ENCODE data around the gene NIBAN1. TPM values are rescaled to one million over a fixed set of nuclear protein-coding genes. Genes with fewer than 3 reads are reported as not detected.

Gene NIBAN1
- total and polyA plus RNA-seq, 2 of the 8 experiments (the other 6 are each of a cell fraction or from before 2014, with no cell fraction given) = 5.7 to 15.2 TPM

DNA sequence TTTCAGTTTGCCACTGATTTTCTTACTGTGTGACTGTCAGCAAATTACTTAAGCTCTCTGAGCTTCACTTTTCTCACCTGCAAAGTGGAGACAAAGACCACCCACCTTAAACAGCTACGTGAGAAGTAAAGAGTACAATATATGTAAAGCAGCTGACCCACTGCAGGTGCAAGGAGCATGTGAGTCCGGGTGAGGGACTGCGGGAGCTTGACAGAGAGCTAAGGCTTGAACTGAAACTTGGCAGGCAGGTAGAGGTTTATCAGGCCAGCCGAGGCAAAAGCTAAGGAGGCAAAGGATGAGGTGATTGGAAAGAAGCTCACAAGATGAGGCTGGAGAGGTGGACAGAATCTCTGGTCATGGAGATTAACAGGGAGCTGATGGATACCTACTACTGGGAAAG is 36.6 kb downstream of the NIBAN1 start:
- 69% methylated on average over 4 of the region's 4 CpGs; no CpG with 5 or more reads in 1 of the 2 experiments for WGBS, 2 experiments (ENCODE audit: extremely low coverage in 1 of 2, insufficient coverage in 1 of 2, insufficient read length in 1 of 2, insufficient replicate concordance in 2 of 2, low coverage in 1 of 2, low lambda C conversion rate in 2 of 2, missing lambda C conversion rate in 1 of 2)
- POLR2A ChIA-PET (ENCODE audit: partially characterized antibody) = interaction anchor here (0.7 kb wide), 1 partner anchor 108 kb away, joined by 3 read pairs; no protein-coding TSS in a partner anchor
- no peak for DNase-seq (ENCODE audit: low read depth in 1 of 2, low spot score in 2 of 2)

More for the DNA sequence above, 36.6 kb downstream of the NIBAN1 start:
- Histone ChIP-seq H2BK5ac (ENCODE audit: low read depth, low read length) (no peak overlapping the region), H3K23ac (ENCODE audit: insufficient read length) (no peak overlapping the region), H3K4me1 (replicated peaks in 1 of 4; ENCODE audit: control insufficient read depth in 3 of 4, insufficient read depth in 4 of 4, low read length in 3 of 4) (peaks cover 0 to 9% (median 5%) of the 10 kb centered on the region in 4 experiments; a peak in 4 of 7 replicates), H3K9me3 (ENCODE audit: insufficient read depth in 2 of 2, low read depth in 1 of 2, low read length in 1 of 2) (no peaks in the 10 kb centered on the region), H2BK20ac (ENCODE audit: low read length) (no peak overlapping the region), H3K9ac (replicated peaks in 1 of 4; ENCODE audit: extremely low read depth in 1 of 4, low read depth in 3 of 4, low read length in 3 of 4) (no peak overlapping the region), H4K20me1 (replicated peaks in 1 of 2; ENCODE audit: control insufficient read depth in 1 of 2, insufficient read depth in 2 of 2, low read length in 2 of 2) (no peaks in the 10 kb centered on the region), H2BK15ac (ENCODE audit: low read length) (no peak overlapping the region), H3K4me2 (ENCODE audit: insufficient read depth in 1 of 2, low read depth in 2 of 2, low read length in 2 of 2) (no peak overlapping the region), H3K79me1 (ENCODE audit: low read depth, low read length) (no peaks in the 10 kb centered on the region), H3K36me3 (ENCODE audit: control insufficient read depth in 2 of 4, insufficient read depth in 4 of 4, low read length in 3 of 4) (no peaks in the 10 kb centered on the region), H4K8ac (ENCODE audit: extremely low read depth, insufficient read depth, low read length) (no peak overlapping the region), H3K4ac (replicated peaks; ENCODE audit: insufficient read length, low read depth, low read length) (no peak overlapping the region), H3K27ac (ENCODE audit: low read depth, low read length) (no peak overlapping the region; the same call in 1 of the 2 replicates), H2BK12ac (ENCODE audit: low read depth, low read length) (no peak overlapping the region), H3K27me3 (replicated peaks in 1 of 4; ENCODE audit: control insufficient read depth in 3 of 4, extremely low read depth in 1 of 4, insufficient read depth in 3 of 4, low read length in 3 of 4) (no peaks in the 10 kb centered on the region), H2AFZ (ENCODE audit: low read length) (no peak overlapping the region), H3K18ac (ENCODE audit: extremely low read depth, low read length) (no peak overlapping the region), H3K79me2 (ENCODE audit: control insufficient read depth in 1 of 2, insufficient read depth in 2 of 2, low read length in 2 of 2) (no peaks in the 10 kb centered on the region), H3K23me2 (ENCODE audit: low read depth, low read length) (no peaks in the 10 kb centered on the region), H2BK120ac (replicated peaks; ENCODE audit: low read depth, low read length) (no peak overlapping the region), H4K91ac (replicated peaks; ENCODE audit: insufficient read length, low read length) (no peak overlapping the region), H3K14ac (ENCODE audit: insufficient read length) (no peak overlapping the region), H3K56ac (replicated peaks; ENCODE audit: insufficient read length, low read depth, low read length) (no peak overlapping the region), H2AK5ac (ENCODE audit: low read depth, low read length) (no peak overlapping the region), H3K4me3 (ENCODE audit: extremely low read depth in 1 of 4, insufficient read depth in 2 of 4, low read depth in 3 of 4, low read length in 4 of 4) (no peak overlapping the region), H4K5ac (ENCODE audit: insufficient read length, low read depth, low read length) (no peak overlapping the region)
- TF ChIP-seq KDM1A (IDR thresholded peaks at IDR 0.05; ENCODE audit: borderline replicate concordance, low read length) (peak; percentile 56; the same call in 1 of the 2 replicates), BACH1 (IDR thresholded peaks at IDR 0.05; ENCODE audit: low read length) (no peak), TCF12 (IDR thresholded peaks at IDR 0.05; ENCODE audit: low read depth, low read length) (0 out of 2 replicates have a peak, but pooled peaks have one; percentile 26)
- CTCF ChIA-PET (ENCODE audit: partially characterized antibody) = interaction anchor here (0.8 to 1.4 kb wide), 5 partner anchors 8 to 131 kb away, joined by 3 to 5 read pairs (median 3); no protein-coding TSS in a partner anchor
- FAIRE-seq = no peak
